DMS 273 treated with DMSO at 0.1 percent for 48 hours (cell line): ENCODE measurements around the gene RAB18.
"Not testable (repeated sequence)": the region's sequence is repeated elsewhere in the genome, so short reads cannot be mapped to it uniquely, and the experiment has no call there.

Experiments
- DNase-seq: peaks from one replicate; lab custom pipeline; 2025; lab: John Stamatoyannopoulos, UW

Gene RAB18

GRCh38 chr10:27547047-27547446, 42.9 kb downstream of the RAB18 start:
- DNase-seq: no peak

GRCh38 chr10:27547482-27547881, 43.4 kb downstream of the RAB18 start:
- no peak for DNase-seq

- DNase-seq: no peak
Measured at GRCh38 chr10:27550823-27551222, 46.7 kb downstream of the RAB18 start.

- DNase-seq: no peak
Measured at GRCh38 chr10:27558612-27559020, 54.5 kb downstream of the RAB18 start.

GRCh38 chr10:27561334-27561733, 57.2 kb downstream of the RAB18 start:
- DNase-seq: no peak

GRCh38 chr10:27564398-27564797, 60.3 kb downstream of the RAB18 start:
- no peak for DNase-seq

GRCh38 chr10:27564880-27565279, 60.8 kb downstream of the RAB18 start:
- no peak for DNase-seq

GRCh38 chr10:27568196-27569175, 64.4 kb downstream of the RAB18 start:
- DNase-seq: no peak

- DNase-seq: no peak
Measured at GRCh38 chr10:27569946-27570345, 65.8 kb downstream of the RAB18 start.

GRCh38 chr10:27577038-27577437, 72.9 kb downstream of the RAB18 start:
- DNase-seq: not testable (repeated sequence)

GRCh38 chr10:27578316-27578715, 74.2 kb downstream of the RAB18 start:
- no peak for DNase-seq

- no peak for DNase-seq
Measured at GRCh38 chr10:27581225-27581624, 77.1 kb downstream of the RAB18 start.

GRCh38 chr10:27584302-27584701, 80.2 kb downstream of the RAB18 start:
- no peak for DNase-seq
